Aorta (tissue), 5 donors: ENCODE data around the gene POMT1. TPM values are rescaled to one million over a fixed set of nuclear protein-coding genes. Genes with fewer than 3 reads are reported as not detected.
A peak's percentile ranks its signal among the peaks of the same experiment; 100 is the strongest.
"Not testable (repeated sequence)": the region's sequence is repeated elsewhere in the genome, so short reads cannot be mapped to it uniquely, and the experiment has no call there.

Experiments
- ATAC-seq: fragments of 200-7000 bp; cut with Tn5 transposase; one replicate; pipeline ENCODE4 v1.9.1; 2022; ENCODE audit warnings: moderate library complexity; ENCODE audit not compliant: low FRiP score
- DNase-seq, 2 donors: peaks; one replicate each; pipeline ENCODE4 v3.0.0-alpha.2; 2020
- H3K27ac ChIP-seq, 2 donors: one replicate each; pipeline ENCODE4 v1.5.1; 2013; ENCODE audit warnings: low read length in 2 of 2, mild to moderate bottlenecking in 2 of 2, moderate library complexity in 2 of 2, control low read depth in 1 of 2, inconsistent platforms in 1 of 2, low read depth in 1 of 2
- H3K27me3 ChIP-seq, 2 donors: one replicate each; pipeline ENCODE4 v1.6.1; 2013; ENCODE audit warnings: control low read depth in 1 of 2, low read length in 1 of 2, mild to moderate bottlenecking in 1 of 2, moderate library complexity in 1 of 2; ENCODE audit not compliant: insufficient read depth in 2 of 2, control insufficient read depth in 1 of 2
- H3K36me3 ChIP-seq, 2 donors: one replicate each; pipeline ENCODE4 v1.6.1; 2013; ENCODE audit warnings: control low read depth in 1 of 2, low read length in 1 of 2, mild to moderate bottlenecking in 1 of 2; ENCODE audit not compliant: insufficient read depth in 2 of 2, control insufficient read depth in 1 of 2
- H3K4me1 ChIP-seq, 2 donors: one replicate each; pipeline ENCODE4 v1.6.1; 2013; ENCODE audit warnings: low read length in 2 of 2, control low read depth in 1 of 2, mild to moderate bottlenecking in 1 of 2, moderate library complexity in 1 of 2; ENCODE audit not compliant: insufficient read depth in 2 of 2, control insufficient read depth in 1 of 2
- H3K4me3 ChIP-seq, 2 donors: one replicate each; pipeline ENCODE4 v1.5.1; 2013; ENCODE audit warnings: low read length in 2 of 2, control low read depth in 1 of 2, mild to moderate bottlenecking in 1 of 2
- H3K9me3 ChIP-seq: one replicate; pipeline ENCODE4 v1.6.1; 2013; ENCODE audit warnings: mild to moderate bottlenecking, low read length; ENCODE audit not compliant: control insufficient read depth
- WGBS, 2 donors: extraction: QIAGEN DNeasy Blood & Tissue Kit; methylation state at CpG; one replicate each; pipeline ENCODE4 v1.1.7; 2013; 5-methylcytosine and 5-hydroxymethylcytosine counted together
- intact Hi-C, 2 donors: fragments of 100-400 bp; cut with DNase I; formaldehyde crosslinking; loops; one replicate each; pipeline versions ENCODE4 v1.14.2 to v1.15.0; 2022
- polyA plus RNA-seq, 2 donors: library from polyadenylated mRNA; stranded (reverse); fragments of 200-250 nt; gene quantifications; one replicate each; pipeline ENCODE4 v1.2.3, GENCODE V29; 2013
- total RNA-seq, 2 donors: library from RNA; stranded (reverse); fragmentation: NEBNext Ultra II Directional; extraction: Animal tissue kit (Norgen Biotek cat#: 25700); gene quantifications; one replicate each; pipeline ENCODE4 v1.2.1, GENCODE V29; 2021
- donor health status: healthy with polysubstance abuse.
- donor health status: Bipolar disorder and iron deficiency.
- donor health status: DM: no; HTN: no; CAD: no.
- donor health status: DM: no; HTN: no; CAD: no.
- donor health status: DM: yes; HTN: yes; CAD: no.

The POMT1 gene
- total and polyA plus RNA-seq, 4 donors: 10.0 to 97.0 (median 27.5) TPM

- Histone ChIP-seq H3K27me3 (no peaks in the 10 kb centered on the region), H3K4me1 (no peaks in the 10 kb centered on the region), H3K4me3 (no peak overlapping the region), H3K36me3 (peaks cover 3 to 18% of the 10 kb centered on the region in 2 donors), H3K9me3 (no peaks in the 10 kb centered on the region), H3K27ac (no peak overlapping the region)
- WGBS, 2 donors: 90 to 91% methylated on average over 6 of the region's 6 CpGs
- ATAC-seq (no peak), DNase-seq (no peak)
- intact Hi-C loops: no loop called here
Observed at GRCh38 chr9:131465401-131465800, 37.3 kb upstream of the POMT1 start.

DNA sequence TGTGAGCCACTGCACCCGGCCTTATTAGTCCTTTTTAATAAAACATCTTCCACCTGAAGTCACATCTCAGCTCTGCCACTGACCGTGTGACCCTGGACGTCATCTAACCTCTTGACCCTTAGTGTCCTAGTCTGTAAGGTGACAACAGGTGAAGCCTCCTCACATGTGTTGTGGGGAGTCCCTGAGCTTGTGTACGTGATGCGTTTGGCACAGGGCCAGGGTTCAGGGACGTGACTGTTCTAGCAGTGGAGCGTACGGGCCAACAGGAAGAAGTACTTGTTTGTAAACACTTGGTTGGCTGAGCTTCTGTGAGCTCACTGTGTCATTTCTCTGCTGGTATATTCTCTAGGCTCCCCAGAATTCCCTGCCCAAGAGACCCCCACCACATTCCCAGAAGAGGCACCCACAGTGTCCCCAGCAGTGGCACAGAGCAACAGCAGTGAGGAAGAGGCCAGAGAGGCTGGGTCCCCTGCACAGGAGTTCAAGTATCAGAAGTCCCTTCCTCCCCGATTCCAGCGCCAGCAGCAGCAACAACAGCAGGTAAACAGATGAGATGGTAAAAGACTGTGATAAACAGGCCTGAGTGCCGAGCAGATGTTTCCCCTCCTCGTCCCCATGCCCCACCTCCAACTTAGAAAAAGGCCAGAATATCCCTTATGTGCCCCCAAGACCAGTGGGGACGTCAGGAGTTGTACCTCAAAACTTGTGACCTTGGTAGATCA lies 35.3 kb upstream of the POMT1 start:
- Histone ChIP-seq H3K27ac (no peak overlapping the region), H3K4me3 (no peak overlapping the region), H3K27me3 (no peaks in the 10 kb centered on the region), H3K4me1 (no peaks in the 10 kb centered on the region), H3K9me3 (no peaks in the 10 kb centered on the region), H3K36me3 (peaks cover 3 to 18% of the 10 kb centered on the region in 2 donors)
- intact Hi-C loops: no loop called here
- DNase-seq: peak in 1 of 2 donors; percentile 61
- no peak for ATAC-seq
- 77 to 84% methylated on average over 13 of the region's 13 CpGs for WGBS, 2 donors

DNA sequence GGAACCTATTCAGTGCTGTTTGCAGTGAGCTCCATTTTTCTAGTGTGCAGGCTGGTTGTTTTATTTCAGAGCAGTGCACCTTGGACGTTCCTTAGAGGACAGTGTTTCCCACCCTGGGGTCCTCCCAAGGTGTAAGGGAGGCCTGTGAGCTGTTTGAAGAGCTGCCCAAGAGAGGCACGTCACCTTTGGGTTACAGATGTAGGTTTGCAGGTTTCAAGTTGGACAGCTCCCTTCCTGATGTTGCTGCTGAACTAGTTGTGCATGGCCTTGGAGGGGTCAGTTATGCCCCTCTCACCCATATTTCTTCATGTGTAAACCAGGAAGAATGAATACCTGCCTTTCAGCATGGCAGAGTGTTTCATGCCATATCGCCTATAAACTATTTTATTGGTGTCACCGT lies 34.7 kb upstream of the POMT1 start:
- no peak overlapping the region for H3K27ac ChIP-seq
- no peak for DNase-seq
- peaks cover 3 to 18% of the 10 kb centered on the region in 2 donors for H3K36me3 ChIP-seq
- no peaks in the 10 kb centered on the region for H3K4me1 ChIP-seq
- H3K27me3 ChIP-seq: no peaks in the 10 kb centered on the region
- H3K9me3 ChIP-seq: no peaks in the 10 kb centered on the region
- intact Hi-C loops: no loop called here
- no peak overlapping the region for H3K4me3 ChIP-seq
- WGBS, 2 donors: 87 to 89% methylated on average over 4 of the region's 4 CpGs
- ATAC-seq: no peak

- intact Hi-C loops: no loop called here
- H3K27ac ChIP-seq: no peak overlapping the region
- 72 to 82% methylated on average over 6 of the region's 6 CpGs for WGBS, 2 donors
- no peaks in the 10 kb centered on the region for H3K27me3 ChIP-seq
- ATAC-seq (no peak), DNase-seq (no peak)
- no peaks in the 10 kb centered on the region for H3K9me3 ChIP-seq
- H3K4me1 ChIP-seq: no peaks in the 10 kb centered on the region
- H3K36me3 ChIP-seq: peaks cover 3 to 18% of the 10 kb centered on the region in 2 donors
- H3K4me3 ChIP-seq: no peak overlapping the region
Observed at GRCh38 chr9:131469356-131469755, 33.4 kb upstream of the POMT1 start.

- 93 to 94% methylated on average over 16 of the region's 16 CpGs for WGBS, 2 donors
- intact Hi-C loops: loop anchor here in 1 of 2 donors (10.0 kb wide), 1 partner anchor 115 kb away; no protein-coding TSS in a partner anchor
Observed at GRCh38 chr9:131469951-131470350, 32.8 kb upstream of the POMT1 start.

DNA sequence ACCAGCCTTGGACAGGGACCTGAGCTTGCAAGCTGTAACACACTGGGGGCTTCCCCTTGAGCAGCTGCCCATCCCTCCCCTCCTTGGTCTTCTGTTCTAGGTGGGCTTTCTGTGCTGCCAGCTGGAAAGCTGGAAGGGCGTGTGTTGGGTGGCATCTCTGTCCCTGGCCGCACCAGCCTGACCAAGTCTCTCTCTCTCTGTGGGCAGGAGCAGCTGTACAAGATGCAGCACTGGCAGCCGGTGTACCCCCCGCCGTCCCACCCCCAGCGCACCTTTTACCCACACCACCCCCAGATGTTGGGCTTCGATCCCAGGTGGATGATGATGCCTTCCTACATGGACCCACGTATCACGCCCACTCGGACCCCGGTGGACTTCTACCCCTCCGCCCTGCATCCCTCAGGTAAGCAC lies 32.1 kb upstream of the POMT1 start:
- intact Hi-C loops: loop anchor here in 1 of 2 donors (10.0 kb wide), 1 partner anchor 116 kb away; no protein-coding TSS in a partner anchor
- H3K27ac ChIP-seq: no peak overlapping the region
- WGBS, 2 donors: 98% methylated on average over 12 of the region's 12 CpGs
- H3K4me1 ChIP-seq: no peaks in the 10 kb centered on the region
- H3K4me3 ChIP-seq: no peak overlapping the region
- ATAC-seq (no peak), DNase-seq (peak in 1 of 2 donors; percentile 59)
- no peaks in the 10 kb centered on the region for H3K27me3 ChIP-seq
- H3K9me3 ChIP-seq: no peaks in the 10 kb centered on the region
- peaks cover 3 to 18% of the 10 kb centered on the region in 2 donors for H3K36me3 ChIP-seq

More at GRCh38 chr9:131469951-131470350, 32.8 kb upstream of the POMT1 start:
- no peak overlapping the region for H3K4me3 ChIP-seq
- H3K27me3 ChIP-seq: no peaks in the 10 kb centered on the region
- no peak overlapping the region for H3K27ac ChIP-seq
- H3K9me3 ChIP-seq: no peaks in the 10 kb centered on the region
- no peak for DNase-seq
- ATAC-seq: no peak
- H3K4me1 ChIP-seq: no peaks in the 10 kb centered on the region
- H3K36me3 ChIP-seq: peaks cover 3 to 15% of the 10 kb centered on the region in 2 donors

GRCh38 chr9:131472085-131472484 lies 30.6 kb upstream of the POMT1 start:
- not testable (repeated sequence) for H3K27me3 ChIP-seq, DNase-seq, H3K9me3 ChIP-seq, H3K27ac ChIP-seq, ATAC-seq, H3K4me3 ChIP-seq, H3K4me1 ChIP-seq
- peaks cover 3 to 19% of the 10 kb centered on the region in 2 donors for H3K36me3 ChIP-seq
- 90 to 97% methylated on average over 3 to 5 of the region's 5 CpGs for WGBS, 2 donors
- intact Hi-C loops: loop anchor here in 1 of 2 donors (10.0 kb wide), 1 partner anchor 117 kb away; no protein-coding TSS in a partner anchor

DNA sequence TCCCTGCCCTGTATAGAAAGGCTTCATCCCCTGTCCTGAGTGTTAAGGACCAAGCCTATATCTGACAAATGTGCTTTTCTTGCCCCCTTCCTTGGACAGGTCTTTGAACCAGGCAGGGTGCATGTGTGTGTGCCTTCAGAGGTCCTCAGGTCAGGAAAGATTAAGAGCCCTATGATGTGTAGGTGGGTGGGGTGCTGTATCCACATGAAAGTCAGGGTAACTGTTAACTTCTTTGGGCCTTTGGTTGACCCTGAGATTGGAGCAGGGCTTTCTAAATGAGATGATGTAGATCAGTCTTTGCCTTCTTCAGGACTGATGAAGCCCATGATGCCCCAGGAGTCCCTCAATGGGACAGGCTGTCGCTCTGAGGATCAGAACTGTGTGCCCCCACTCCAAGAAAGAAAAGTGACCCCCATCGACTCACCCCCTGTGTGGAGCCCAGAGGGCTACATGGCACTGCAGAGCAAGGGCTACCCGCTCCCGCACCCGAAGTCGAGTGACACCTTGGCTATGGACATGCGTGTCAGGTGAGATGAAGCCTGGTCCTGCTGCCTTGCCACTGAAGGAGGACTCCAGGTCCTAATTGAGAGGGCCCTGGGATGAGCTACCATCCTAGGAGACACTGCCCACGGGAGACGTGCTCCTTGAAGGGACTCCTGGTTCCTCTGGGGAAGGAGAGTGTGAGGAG lies 29.4 kb upstream of the POMT1 start:
- ATAC-seq: no peak
- 92% methylated on average over 9 of the region's 9 CpGs for WGBS, 2 donors
- Histone ChIP-seq H3K4me3 (no peak overlapping the region), H3K36me3 (peaks cover 0 to 14% of the 10 kb centered on the region in 2 donors), H3K9me3 (no peaks in the 10 kb centered on the region), H3K27me3 (no peaks in the 10 kb centered on the region), H3K4me1 (no peaks in the 10 kb centered on the region), H3K27ac (no peak overlapping the region)
- peak in 1 of 2 donors; percentile 62 for DNase-seq
- intact Hi-C loops: loop anchor here in 1 of 2 donors (10.0 kb wide), 1 partner anchor 119 kb away; no protein-coding TSS in a partner anchor
